Islet of Langerhans (tissue), 1 donor: ENCODE measurements around the gene CFAP74.

Source experiments
- FAIRE-seq: peaks from one replicate; lab custom pipeline; 2011; peaks lifted over from hg19 to GRCh38; lab: Jason Lieb, UNC

CFAP74 gene, protein sequence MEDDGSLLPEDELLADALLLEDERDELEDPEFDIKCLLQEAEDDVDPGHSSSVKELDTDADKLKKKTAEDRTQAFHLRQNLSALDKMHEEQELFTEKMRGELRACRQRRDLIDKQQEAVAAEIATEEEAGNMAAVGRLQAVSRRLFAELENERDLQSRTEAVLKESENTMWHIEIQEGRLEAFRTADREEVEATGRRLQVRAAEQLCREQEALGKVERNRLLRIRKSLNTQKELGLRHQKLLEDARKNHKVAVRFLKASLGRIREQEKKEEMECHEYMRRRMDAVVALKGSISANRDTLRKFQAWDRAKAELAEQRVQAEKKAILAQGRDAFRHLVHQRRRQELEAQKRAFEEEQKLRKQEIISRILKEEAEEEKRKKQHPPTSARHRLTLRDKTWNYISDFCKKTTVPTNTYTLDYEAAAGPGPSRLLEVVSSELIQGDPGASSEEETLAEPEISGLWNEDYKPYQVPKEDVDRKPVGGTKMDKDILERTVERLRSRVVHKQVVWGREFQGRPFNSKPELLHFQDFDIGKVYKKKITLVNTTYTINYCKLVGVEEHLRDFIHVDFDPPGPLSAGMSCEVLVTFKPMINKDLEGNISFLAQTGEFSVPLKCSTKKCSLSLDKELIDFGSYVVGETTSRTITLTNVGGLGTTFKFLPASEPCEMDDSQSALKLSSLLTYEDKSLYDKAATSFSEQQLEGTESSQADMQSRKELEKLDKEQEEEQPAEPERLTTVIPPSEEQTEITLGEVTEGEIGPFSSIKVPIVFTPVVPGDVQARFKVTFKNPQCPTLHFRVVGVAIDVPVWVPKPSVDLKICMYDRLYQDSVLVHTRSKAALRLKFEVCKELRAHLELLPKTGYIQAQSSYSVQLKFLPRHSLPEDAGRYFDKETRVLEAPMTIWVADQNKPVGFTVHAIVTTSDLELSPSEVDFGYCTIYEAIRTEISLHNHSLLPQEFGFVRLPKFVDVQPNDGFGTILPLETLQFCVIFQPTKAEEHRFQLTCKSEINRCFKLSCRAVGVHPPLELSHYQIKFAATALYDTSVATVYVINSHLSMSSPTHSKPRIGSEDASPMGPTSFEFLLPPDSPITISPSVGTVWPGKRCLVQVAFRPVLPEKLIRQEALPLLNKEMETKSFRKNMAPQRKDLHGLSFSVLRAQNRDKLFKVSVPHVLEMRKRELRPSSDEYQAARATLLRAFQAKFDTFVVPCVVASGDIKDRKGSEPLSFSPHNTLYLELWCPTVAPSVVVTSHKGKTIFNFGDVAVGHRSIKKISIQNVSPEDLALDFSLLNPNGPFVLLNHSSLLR (N-terminal part only)

GRCh38 chr1:2003541-2004131 is at the start of gene CFAP74:
Gene CFAP74, minus strand, starts transcription at chr1:2003786. Its CDS starts 12,830 bp downstream, at chr1:1990956.
- no peak for FAIRE-seq

DNA sequence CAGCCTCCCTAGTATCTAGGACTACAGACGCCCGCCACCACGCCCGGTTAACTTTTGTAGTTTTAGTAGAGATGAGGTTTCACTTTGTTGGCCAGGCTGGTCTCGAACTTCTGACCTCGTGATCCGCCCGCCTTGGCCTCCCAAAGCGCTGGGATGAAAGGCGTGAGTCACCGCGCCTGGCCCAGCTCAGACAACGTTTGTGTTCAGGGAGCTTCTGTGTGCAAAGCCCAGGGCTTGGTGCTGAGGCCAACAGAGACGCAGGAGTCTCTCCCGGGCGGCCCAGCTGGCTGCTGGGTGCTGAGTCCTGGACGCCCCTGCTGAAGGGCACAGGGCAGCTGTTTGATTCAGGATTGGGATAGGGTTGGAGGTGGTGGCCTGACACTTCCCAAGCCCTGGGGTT is 49.6 kb upstream of the CFAP74 start:
- no peak for FAIRE-seq

DNA sequence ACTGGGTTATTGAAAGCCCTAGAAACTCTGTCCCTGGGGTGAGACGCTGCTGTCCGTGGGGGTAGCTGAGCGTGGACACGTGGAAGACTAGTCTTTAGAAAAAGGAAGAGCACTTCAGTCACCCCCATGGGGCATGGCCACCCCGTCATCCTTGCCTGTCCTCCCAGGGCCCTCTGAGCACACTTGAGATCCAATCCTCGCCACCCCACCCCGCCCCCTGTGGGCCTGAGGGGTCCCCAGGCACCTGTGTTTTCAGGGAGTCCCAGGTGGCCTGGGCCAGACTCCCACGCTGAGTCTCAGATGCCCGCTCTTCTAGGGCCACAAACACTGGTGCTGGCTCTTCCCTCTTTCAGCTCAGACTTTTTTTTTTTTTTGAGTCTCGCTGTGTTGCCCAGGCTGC is 49.2 kb upstream of the CFAP74 start:
- FAIRE-seq: no peak

DNA sequence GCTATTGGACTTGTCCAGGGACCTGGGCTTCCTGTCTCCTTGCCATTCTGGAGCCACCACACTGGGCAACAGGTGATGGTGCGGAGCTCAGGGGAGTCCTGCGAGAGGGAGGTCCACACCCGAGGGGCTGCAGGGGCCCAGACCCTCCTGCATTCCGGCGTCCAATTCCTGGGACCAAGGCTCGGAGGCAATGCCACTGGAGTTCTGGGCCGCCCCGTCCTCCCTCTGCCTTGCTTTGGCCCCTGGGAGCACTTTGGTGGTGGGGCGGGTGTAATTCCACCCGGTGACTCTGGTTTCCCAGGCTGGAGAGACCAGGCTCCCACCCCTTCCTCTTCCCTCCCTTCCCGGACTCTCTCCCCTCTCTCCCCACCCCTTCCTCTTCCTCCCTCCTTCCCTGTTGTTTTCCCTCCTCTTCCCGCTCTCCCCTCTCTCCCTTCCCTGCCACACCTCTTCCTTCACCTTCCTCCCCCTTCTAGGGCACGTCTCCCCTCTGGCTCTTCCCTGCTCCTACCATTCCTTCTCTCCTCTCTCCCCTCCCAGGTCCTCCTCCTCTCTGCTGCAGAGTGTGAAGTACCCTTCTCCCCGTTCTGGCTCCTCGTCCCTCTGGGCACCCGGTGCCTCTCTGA is 48.6 kb upstream of the CFAP74 start:
- no peak for FAIRE-seq

- no peak for FAIRE-seq
Measured at GRCh38 chr1:2050793-2051682, 47.5 kb upstream of the CFAP74 start.

DNA sequence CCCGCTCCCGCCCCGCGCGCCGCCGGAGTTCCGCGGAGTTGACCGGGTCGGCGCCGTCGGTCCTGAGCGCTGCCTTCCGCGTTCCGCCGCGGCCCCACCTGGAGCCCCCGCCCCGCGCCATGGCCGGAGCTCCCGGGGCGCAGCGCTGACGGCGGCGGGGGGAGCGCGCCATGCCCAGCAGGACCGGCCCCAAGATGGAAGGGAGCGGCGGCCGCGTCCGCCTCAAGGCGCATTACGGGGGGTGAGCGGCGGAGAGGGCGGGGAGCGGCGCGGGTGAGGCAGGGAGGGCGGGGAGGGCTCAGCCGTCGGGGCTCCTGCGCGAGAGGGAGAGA is 46.8 kb upstream of the CFAP74 start:
- FAIRE-seq: no peak

DNA sequence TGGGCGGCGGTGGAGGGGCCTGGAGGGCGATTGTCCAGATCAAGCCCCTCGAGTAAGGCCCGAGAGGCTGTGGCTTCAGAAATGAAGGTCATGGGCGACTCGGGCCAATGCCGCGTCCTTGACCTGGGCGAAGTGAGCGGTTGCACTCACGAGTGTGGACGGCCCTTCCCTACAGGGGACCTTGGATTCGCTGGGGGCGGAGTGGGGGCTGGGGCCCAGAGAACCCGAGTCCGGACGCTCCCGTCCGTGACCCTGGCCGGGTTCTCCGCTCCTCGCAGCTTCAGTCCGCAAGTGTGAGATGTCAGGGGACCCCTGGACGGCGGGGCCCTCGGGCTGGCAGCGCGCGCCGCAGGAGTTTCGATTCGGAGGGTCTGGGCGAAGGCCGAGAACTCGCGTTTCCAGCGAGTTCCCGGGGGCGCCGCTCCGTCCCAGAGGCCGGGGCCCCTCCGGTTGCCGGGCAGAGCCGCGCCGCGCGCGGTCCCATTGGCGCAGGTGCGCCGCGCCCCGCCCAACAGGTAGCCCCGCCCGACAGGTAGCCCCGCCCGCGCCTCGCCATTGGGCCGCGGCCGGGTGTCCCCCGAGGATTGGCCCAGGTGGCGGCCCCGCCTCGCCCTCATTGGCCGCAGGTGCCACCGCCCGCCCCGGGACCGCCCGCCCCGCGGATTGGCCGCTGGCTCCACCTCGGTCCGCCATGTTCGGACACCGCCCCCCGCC is 46.3 kb upstream of the CFAP74 start, which contains the start of gene PRKCZ:
Gene PRKCZ (plus strand): TSS at position 694 of the 714 bp plus-strand sequence. CDS start 220 bp downstream, outside the sequence.
- no peak for FAIRE-seq

GRCh38 chr1:2049225-2049717 is 45.7 kb upstream of the CFAP74 start:
- no peak for FAIRE-seq

DNA sequence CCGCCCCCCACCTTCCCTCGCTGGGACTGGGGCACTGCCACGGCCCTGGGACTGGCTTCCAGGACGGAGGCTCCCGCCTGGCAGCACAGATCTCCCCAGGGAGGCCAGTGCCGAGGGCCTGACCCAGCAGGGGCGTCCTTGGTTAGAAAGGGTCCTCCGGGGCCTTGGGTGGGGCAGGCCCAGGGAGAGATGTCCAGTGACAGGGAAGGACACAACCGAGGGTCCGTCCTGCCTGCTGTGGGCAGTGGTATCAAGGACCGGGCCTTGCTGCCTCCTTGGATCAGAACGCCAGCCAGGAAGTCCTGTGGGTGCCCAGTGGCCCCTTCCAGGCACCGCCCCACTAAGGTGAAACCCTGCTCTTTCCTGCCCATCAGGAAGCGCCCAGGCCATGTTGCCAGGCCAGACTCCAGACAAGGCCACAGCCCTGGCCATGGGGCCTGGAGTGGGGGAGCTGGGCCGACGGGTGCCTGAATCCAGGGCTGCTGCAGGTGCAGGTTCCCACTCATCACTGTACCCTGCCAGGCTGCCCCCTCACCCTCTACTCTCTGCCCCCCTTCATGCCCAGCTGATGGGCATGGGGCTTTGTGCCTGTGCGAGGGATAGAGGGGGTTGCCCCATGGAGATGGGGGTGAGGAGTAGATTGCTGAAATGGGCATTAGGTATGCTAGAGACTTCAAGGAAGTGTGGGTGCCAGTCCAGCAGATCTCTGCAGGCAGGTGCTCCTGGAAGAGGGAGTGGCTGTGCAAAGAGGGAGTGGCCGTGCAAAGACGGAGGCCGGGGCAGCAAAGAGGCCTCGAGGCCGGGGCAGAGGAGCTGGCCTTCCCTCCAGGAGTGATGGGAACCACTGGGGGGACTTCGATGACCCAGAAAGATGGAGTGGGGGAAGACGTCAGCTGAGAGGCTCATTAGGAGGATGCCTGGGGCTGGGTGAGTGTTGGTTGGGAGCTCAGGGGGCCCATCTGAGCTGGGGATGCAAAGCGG is 44.5 kb upstream of the CFAP74 start:
- no peak for FAIRE-seq

DNA sequence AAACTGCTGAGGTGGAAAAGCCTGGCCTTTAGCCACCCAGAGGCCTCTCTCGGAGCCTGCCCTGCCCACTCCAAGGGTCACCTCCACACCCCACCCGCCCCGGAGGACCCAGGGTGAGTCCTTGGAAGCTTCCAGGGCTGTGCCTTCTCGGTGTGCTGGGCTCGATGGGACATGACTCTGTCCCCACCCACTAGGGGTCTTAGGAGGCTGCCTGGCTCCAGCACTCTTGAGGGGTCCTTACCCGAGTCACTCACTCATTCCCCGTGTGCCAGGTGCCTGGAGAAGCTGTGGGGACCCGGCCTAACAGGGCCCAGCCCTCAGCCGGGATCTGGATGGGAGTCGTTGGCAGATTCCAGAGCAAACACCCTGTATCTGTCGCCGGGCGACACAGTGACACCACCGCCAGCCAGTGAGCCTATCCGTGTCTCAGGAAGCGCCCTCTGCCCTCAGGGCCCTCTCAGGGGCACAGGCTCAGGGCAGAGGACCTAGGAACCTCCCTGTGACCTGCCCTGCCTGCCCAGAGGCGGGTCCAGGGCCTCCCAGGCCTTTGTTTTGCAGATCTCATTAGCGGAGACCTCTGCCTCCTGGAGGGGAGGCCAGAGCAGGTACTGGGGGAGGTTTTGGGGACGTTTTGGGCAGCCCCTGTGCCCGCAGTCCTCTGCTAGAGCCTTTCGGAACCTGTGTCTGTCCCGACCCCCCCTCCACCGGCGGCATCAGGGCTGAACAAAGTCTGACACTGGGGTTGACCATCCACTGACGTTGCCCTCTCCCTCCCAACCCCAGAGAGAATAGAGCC is 43.6 kb upstream of the CFAP74 start:
- no peak for FAIRE-seq

GRCh38 chr1:2046174-2046917 is 42.8 kb upstream of the CFAP74 start:
- no peak for FAIRE-seq

- FAIRE-seq: no peak
Measured at GRCh38 chr1:2045468-2046173, 42.0 kb upstream of the CFAP74 start.

- no peak for FAIRE-seq
Measured at GRCh38 chr1:2044510-2045319, 41.1 kb upstream of the CFAP74 start.

- FAIRE-seq: no peak
Measured at GRCh38 chr1:2043886-2044285, 40.3 kb upstream of the CFAP74 start.
